ENCODE measurements around the gene BAHCC1.

BAHCC1 gene

DNA sequence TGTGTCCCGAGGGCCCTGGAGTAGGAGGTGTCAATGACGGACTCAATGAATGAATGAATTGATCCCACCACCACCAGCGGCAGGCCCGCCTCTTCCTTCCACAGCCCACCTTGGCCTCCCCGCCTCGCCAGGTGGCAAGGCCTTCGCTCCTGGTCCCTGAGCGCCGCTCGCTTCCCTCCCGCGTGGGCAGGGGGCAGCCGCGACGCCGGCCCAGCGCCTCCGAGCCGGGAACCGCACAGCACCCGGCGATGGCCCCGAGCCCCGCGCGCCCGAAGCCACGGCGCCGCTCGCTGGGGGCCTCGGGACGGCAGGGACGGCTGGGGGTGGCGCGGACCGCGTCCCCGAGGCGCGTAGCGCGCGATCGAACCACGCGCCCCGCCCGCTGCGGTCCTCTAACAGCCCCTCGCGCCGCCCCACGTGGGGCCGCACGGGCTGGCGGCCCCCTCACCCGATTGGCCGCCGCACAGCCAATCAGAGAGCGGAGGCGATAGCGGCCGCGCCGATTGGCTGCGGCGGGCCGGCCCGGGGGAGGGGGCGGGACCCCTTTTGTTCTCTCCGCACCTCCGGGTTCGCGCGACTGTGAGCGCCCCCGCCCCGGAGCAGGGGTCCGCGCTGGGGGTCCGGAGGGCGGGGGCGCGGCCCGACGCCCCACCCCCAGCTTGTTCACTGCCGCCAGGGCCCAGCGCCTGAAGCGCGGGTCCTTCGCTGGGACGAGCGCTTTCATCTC, 86.0 kb downstream of the BAHCC1 start:
- no peak for DNase-seq
- in situ Hi-C loops (cut with MboI; ENCODE audit: low pct_unique_long_range_greater_than_20kb, low sequenced_read_pairs): no loop called here

DNA sequence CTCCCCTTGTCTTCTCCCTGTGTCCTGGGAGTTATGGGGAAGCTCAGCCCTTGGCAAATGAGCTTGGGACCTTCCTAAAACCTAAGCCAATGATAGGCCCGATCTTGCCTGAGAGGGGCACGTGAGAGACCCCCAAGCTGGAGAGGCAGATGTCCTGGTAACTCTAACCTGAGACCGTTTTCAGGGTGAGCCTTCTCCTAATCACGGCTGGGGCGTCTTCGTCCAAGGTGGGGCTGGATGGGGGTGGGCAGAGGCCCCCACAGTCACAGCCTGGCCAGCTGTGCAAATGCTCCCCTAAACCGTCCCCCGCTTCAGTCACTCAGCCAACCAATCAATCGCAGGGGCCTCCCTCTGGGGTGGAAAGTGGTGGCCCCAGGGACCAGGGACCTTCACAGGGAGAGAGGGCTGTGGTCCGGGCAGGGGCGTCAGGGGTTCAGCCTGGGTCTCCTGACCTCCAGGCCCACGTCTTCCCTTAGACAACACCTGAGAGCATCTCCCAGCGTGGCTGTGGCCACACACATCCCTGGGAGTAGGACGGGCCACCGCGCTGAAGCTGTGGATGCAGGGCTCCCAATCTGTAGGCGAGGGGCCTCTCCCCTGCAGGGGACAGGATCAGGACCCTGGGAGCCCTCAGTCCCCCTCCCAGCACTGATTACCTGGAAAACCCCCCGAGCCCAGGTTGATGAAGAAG, 86.7 kb downstream of the BAHCC1 start:
- in situ Hi-C loops (cut with MboI; ENCODE audit: low pct_unique_long_range_greater_than_20kb, low sequenced_read_pairs): no loop called here
- no peak for DNase-seq

- in situ Hi-C loops (cut with MboI; ENCODE audit: low pct_unique_long_range_greater_than_20kb, low sequenced_read_pairs): no loop called here
Observed at GRCh38 chr17:81482673-81483072, 87.4 kb downstream of the BAHCC1 start.

DNA sequence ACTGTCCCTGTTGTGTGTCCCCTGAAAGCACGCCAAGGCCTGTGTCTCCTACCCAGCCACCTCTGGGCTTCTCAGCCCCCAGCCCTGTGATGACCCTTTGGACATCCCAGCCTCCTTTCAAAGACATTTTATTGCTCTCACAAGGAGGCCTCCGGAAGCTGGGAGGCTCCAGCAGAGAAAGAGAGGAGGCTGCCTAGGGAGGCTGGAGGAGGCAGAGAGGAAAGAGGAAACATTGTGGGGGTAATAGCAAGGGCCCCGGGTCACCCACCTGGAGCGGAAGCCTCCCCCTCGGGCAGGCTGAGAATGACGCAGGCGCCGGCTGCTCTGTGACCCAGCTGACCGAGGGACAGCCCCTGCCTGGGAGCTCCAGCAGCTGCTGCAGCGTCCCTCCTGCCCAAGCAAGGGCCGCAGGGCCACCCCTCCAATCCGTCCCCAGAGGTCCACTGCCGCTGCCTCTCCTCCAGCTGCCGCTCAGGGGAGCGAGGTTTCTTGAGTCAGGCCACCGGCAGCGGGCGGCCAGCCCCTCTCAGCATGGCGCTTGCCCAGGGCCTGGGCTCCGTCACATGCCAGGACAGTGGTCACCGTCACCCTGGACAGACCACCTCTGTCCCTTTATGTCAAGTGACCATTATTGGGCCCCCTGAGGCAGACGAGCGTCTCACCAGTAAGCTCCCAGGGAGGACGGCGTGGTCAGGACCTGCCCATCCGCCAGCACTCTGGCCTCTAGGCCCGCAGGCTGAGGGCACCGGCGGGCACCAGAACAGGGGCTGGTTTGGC, 88.0 kb downstream of the BAHCC1 start:
- peak; percentile 26 for DNase-seq

More at GRCh38 chr17:81482673-81483072, 87.4 kb downstream of the BAHCC1 start:
- DNase-seq: no peak

GRCh38 chr17:81483862-81484194, 88.6 kb downstream of the BAHCC1 start:
- DNase-seq: no peak
- in situ Hi-C loops (cut with MboI; ENCODE audit: low pct_unique_long_range_greater_than_20kb, low sequenced_read_pairs): no loop called here

More for the DNA sequence above, 88.0 kb downstream of the BAHCC1 start:
- in situ Hi-C loops (cut with MboI; ENCODE audit: low pct_unique_long_range_greater_than_20kb, low sequenced_read_pairs): no loop called here

DNA sequence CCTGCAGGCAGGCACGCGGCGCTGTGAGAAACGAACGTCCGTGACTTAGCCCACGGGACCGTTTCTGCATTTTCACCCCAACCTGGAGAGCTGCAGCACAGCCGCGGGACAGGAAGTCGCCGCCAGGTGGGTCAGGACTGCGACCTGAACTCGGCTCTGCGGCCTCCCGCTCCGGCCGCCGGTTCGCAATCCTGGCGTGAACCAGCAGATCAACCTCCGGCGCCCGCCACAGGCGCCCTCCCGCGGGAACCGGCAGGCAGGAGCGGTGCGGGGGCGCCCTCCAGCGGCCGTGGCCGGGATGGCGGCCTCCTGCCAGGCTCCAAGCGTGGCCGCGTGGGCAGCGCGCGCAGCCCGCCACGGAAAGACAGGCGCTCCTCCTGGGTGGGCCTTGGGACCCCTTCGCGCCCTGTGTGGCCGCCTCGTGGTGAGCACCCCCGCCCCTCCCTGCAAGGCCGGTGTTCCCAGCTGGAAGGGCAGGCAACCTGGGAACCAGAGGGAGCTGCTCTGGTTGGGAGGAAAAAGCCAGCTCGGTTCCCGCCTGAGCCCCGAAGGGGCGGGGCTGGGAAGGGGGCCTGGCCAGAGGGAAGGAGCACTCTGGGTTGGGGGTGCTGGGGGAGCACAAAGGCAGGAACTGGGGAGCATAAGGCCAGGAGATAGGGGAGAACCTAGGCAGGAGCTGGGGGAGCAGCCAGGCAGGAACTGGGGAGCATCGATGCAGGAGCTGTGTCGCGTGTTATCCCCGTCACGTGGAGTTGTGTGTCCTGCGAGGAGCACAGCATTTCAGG, 89.1 kb downstream of the BAHCC1 start:
- peak; percentile 87 for DNase-seq
- in situ Hi-C loops (cut with MboI; ENCODE audit: low pct_unique_long_range_greater_than_20kb, low sequenced_read_pairs): no loop called here

GRCh38 chr17:81486199-81486810, 91.0 kb downstream of the BAHCC1 start:
- DNase-seq: peak; percentile 90
- in situ Hi-C loops (cut with MboI; ENCODE audit: low pct_unique_long_range_greater_than_20kb, low sequenced_read_pairs): no loop called here

DNA sequence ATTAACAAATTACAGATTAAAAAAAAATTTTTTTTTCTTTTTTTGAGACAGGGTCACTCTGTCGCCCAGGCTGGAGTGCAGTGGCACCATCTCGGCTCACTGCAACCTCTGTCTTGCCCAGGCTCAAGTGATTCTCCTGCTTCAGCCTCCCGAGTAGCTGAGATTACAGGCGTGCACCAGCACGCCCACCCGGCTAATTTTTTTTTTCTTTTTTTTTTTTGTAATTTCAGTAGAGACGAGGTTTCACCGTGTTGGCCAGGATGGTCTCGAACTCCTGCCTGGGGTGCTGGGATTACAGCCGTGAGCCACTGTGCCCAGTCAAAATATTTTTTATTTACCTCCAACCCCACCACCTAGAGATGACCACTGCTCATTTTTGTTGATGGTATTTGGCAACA, 91.8 kb downstream of the BAHCC1 start:
- no peak for DNase-seq
- in situ Hi-C loops (cut with MboI; ENCODE audit: low pct_unique_long_range_greater_than_20kb, low sequenced_read_pairs): no loop called here

DNA sequence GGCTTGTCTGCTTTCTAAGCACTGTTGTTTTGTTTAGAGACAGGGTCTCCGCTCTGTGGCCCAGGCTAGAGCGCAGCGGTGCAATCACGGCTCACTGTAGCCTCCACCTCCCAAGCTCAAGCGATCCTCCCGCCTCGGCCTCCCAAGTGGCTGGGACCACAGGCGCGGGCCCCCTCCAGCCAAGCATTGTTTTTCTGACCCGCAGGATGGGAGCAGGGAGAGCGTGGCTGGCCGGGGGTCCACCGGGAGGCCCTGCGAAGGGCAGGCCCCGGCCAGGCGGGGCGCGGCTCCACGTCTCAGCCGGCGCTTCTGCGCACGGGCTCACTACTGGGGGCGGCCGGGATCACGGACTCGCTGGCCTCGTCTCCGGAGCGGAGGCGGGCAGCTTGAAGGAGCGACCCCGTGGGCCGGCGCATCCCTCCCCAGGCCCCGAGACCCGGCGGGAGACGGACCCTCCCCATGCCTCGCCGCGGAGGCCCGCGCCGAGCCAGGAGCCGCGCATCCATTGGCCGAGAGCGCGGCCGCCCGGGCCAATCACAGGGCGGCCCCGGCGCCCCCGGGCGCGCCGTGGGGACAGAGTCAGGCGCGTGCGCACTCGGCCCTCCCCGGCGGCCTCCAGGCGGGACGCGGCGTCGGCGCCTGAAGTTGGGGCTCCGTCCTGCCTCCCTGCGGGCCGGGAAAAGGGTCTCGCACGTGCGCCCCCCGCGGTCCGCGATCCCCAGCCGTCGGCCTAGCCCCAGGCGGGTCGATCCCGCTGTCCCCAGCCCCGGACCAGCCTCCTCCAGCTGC, 92.4 kb downstream of the BAHCC1 start:
- in situ Hi-C loops (cut with MboI; ENCODE audit: low pct_unique_long_range_greater_than_20kb, low sequenced_read_pairs): no loop called here
- peak; percentile 63 for DNase-seq

DNA sequence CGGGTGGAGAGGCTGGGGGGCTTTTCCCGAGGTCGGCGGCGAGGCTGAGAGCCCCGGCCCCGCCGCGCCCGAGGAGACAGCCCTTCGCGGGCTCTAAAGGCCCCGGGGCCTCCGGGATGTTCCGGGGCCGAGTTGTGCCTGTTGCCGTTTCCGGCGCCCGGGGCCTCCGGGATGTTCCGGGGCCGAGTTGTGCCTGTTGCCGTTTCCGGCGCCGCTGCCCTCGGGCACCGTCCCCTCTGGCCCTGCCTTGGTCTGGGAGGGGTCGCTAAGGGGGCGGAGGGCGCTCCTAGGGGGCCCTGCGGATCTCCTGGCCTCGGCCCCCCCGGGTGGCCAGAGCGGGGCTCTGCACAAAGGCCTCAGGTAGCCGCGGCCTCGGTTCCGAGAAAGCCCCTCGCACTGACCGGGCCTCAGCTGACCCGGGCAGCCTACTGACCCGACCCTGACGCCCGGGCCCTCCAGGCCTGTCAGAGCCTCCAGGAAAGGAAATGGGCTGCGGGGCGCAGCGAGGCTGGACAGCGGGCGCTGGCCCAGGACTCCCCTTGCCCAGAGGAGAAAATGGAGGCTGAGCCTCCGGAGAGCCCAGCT, 93.1 kb downstream of the BAHCC1 start:
- DNase-seq: no peak

DNA sequence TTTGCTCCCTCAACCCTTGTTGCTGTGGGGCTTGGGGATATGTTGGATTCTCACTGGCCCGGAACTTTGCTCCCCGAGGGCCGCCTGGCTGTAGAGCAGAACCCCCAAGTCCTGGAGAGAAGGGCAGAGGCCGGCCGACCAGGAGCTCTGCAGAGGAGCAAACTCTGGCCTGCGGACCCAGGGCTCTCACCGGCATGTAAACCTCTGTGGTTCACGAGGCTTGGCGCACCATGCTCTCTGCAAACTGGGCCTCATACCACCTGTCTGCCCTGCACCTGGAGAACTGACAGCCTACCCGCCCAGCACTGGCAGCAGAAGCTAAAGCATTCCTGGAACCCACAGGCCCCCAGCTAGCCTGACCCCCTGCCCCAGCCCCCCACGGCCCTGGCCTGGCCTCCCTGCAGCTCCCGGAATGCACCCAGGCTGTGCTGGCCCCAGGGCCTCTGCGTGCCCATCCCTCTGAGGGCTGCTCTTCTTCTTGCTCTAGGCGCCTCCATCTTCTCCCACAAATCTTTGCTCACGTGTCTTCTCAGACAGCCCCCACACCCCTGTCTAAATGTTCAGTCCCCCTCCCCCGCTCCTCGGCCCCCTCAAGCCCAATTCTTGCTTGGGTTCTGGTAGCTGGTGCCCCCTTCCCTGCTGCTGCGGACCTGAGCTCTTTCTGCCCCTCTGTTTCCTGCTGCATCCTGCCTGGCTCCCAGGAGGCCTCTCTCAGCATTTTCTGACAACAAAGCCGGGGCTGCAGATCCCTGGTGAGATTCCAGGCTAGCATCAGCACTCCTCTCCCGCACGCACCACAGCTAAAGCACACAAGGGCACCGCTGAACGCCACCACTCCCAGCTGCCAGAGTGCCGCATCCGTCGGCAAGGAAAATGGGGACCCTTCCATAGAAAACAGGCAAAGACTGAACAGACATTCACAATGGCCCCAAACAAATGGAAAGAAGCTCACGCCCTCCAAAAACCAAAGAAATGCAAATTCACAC, 94.0 kb downstream of the BAHCC1 start:
- DNase-seq: no peak
- in situ Hi-C loops (cut with MboI; ENCODE audit: low pct_unique_long_range_greater_than_20kb, low sequenced_read_pairs): no loop called here

More for the DNA sequence above, 93.1 kb downstream of the BAHCC1 start:
- in situ Hi-C loops (cut with MboI; ENCODE audit: low pct_unique_long_range_greater_than_20kb, low sequenced_read_pairs): no loop called here

DNA sequence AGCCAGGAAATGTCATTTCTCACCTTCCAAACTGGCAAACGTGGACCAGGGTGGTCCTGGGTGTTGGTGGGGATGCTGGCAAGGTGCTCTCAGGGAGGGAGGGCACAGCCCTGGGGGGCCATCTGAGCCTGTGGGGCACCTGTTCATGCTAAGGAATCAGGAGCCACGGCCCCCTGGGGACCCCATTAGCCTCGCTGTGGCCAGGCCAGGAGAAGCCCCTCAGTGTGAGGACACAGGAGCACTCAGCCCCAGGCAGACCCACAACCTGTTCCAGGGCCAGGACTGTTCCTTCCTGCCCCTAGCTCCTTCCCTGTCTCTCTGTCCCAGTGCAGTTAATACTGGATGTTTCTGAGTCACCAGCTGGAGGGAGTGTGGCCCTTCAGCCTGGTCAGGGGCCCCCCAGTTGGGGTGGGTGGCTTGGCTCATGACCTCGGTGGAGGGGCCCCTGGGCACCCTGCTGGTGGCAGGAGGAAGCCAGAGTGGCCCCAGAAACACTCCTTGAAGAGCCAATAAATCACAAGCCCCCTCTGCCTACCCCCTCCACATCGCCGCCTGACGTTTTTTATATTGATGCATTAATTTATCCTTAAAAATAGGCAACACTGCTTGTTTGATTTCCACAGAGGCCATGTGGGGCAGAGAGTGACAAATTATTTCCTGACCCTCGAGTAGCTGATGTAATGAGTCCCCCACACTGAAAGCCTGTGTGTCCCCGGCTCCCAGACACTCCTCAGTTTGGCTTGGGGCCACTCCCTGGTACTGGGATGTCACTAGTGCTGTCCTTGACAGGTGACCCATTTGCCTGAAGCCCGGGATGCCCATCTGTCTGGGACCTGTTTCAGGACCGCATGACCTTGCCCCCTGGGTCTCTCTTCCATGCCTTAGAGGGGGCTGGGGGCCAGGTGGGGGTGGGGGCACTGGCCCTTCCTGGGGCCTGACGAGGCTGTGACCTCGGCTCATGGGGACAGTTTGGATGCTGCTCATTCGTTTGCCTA, 95.0 kb downstream of the BAHCC1 start:
- DNase-seq: no peak
- in situ Hi-C loops (cut with MboI; ENCODE audit: low pct_unique_long_range_greater_than_20kb, low sequenced_read_pairs): no loop called here

DNA sequence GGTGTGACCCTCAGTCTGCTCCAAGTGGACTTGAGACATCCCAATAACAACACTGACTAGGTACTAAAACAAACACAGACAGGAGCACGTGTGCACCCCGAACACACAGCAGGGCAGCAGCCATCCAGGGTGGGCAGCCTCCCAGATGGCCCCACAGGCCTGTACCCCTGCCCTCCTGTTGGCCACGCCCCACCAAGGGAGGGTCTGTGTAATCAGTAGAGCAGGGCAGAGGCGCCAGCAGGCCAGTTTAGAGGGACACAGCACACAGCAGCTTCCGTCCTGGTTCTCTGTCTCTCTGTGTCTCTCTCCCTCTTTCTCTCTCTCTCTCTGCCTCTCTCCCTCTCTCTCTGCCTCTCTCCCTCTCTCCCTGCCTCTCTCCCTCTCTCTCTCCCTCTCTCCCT, 95.9 kb downstream of the BAHCC1 start:
- in situ Hi-C loops (cut with MboI; ENCODE audit: low pct_unique_long_range_greater_than_20kb, low sequenced_read_pairs): no loop called here
- no peak for DNase-seq

GRCh38 chr17:81491761-81492160, 96.5 kb downstream of the BAHCC1 start:
- in situ Hi-C loops (cut with MboI; ENCODE audit: low pct_unique_long_range_greater_than_20kb, low sequenced_read_pairs): no loop called here
- no peak for DNase-seq

DNA sequence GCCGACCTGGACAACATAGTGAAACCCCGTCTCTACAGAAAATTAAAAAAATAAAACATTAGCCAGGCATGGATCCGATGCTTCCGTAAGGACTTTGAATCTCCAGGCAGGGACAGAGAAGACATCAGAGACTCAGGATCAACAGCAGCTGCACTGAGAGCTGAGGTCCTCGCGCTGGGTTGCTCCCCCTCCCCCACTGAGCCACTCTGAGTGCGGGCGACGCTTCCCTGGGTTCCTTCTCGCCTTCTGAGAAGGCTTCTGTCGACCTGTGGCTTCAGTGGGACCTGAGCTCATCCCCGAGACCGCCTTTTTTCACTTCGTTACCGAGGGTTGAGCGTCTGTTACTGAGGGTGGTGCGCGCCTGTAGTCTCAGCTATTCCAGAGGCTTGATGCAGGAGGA, 96.9 kb downstream of the BAHCC1 start:
- in situ Hi-C loops (cut with MboI; ENCODE audit: low pct_unique_long_range_greater_than_20kb, low sequenced_read_pairs): no loop called here

DNA sequence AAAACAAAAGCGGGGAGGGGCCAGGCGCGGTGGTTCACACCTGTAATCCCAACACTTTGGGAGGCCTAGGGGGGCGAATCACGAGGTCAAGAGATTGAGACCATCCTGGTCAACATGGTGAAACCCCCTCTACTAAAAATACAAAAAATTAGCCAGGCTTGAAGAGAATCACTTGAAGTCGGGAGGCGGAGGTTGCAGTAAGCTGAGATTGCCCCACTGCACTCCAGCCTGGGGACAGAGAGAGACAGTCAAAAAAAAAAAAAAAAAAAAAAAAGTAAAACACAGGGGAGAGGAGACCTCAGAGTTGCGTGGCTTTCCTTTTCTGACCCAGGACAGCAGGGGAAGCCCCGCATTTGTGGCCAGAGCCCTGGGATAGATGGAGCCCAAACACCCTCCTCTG, 97.4 kb downstream of the BAHCC1 start:
- in situ Hi-C loops (cut with MboI; ENCODE audit: low pct_unique_long_range_greater_than_20kb, low sequenced_read_pairs): no loop called here
- no peak for DNase-seq

More for the DNA sequence above, 96.9 kb downstream of the BAHCC1 start:
- DNase-seq: no peak

Data from KBM-7 (cell line).